Thoracic aorta (tissue), 2 donors: Measurements from ENCODE around the gene SNCAIP. TPM values are rescaled to one million over a fixed set of nuclear protein-coding genes. Genes with fewer than 3 reads are reported as not detected.

ENCODE experiments used
- ATAC-seq: fragments of 150-250 bp; one replicate; pipeline ENCODE4 v1.8.0; 2017; ENCODE audit warnings: low read depth; ENCODE audit not compliant: insufficient number of reproducible peaks, low FRiP score
- DNase-seq: peaks from one replicate; pipeline ENCODE4 v3.0.0-alpha.2; 2020; ENCODE audit warnings: low spot score
- H3K27ac ChIP-seq, 2 donors: fragments of 200-600 bp; sonication (generic); 1 replicate in 1 of 2; 2 replicates in 1 of 2; pipeline ENCODE4 v1.5.1; 2016; ENCODE audit warnings: mild to moderate bottlenecking in 2 of 2, moderate library complexity in 2 of 2
- H3K27me3 ChIP-seq: fragments of 200-600 bp; sonication (generic); replicated peaks from 2 replicates; pipeline ENCODE4 v1.6.0; 2016; ENCODE audit warnings: mild to moderate bottlenecking; ENCODE audit not compliant: insufficient read depth
- H3K36me3 ChIP-seq: fragments of 200-600 bp; sonication (generic); one replicate; pipeline ENCODE4 v1.5.1; 2016
- H3K4me1 ChIP-seq, 2 donors: fragments of 200-600 bp; sonication (generic); 1 replicate in 1 of 2; 2 replicates in 1 of 2; pipeline versions ENCODE4 v1.5.1 to v1.6.0; 2016; ENCODE audit warnings: low read depth in 2 of 2, mild to moderate bottlenecking in 1 of 2; ENCODE audit not compliant: control insufficient read depth in 1 of 2
- H3K4me3 ChIP-seq: fragments of 200-600 bp; sonication (generic); 2 replicates; pipeline ENCODE4 v1.5.1; 2016; ENCODE audit warnings: mild to moderate bottlenecking
- H3K9me3 ChIP-seq: fragments of 200-600 bp; sonication (generic); 2 replicates; pipeline ENCODE4 v1.5.1; 2016
- CTCF ChIP-seq: fragments of 200-600 bp; sonication (generic); IDR thresholded peaks from one replicate; pipeline ENCODE4 v1.5.1; 2019; ENCODE audit warnings: antibody characterized with exemption
- total RNA-seq, 2 donors: library from RNA; depleted of rRNA; stranded (reverse); fragments of >200 nt; gene quantifications; one replicate each; pipeline versions ENCODE4 v1.1.0 to v1.2.3, GENCODE V29; 2016

Gene SNCAIP
- total RNA-seq, 2 donors from 2014 or later: 4.5 to 8.5 TPM

DNA sequence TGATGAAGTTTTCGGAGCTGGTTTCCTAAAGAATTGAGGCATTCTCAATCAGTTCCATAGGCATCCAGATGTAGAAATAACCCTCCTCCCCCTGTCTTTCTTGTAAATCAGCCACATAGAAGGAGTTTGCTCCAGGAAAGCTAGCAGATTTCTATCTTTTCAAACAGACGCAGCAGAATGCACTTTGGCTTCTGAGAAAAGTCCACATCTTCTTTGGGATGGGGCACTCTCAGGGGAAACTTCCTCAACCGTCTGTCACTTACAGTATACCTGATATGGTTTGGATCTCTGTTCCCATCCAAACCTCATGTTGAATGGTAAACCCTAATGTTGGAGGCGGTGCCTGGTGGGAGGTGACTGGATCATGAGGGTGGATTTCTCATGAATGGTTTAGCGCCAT lies 94.1 kb downstream of the SNCAIP start:
- ATAC-seq: no peak
- no peak for TF ChIP-seq CTCF
- H3K9me3 ChIP-seq: no peaks in the 10 kb centered on the region

GRCh38 chr5:122408592-122409224 lies 96.7 kb downstream of the SNCAIP start:
- no peak overlapping the region for H3K4me3 ChIP-seq
- DNase-seq (no peak), ATAC-seq (no peak)
- H3K27ac ChIP-seq: no peak overlapping the region
- no peak for TF ChIP-seq CTCF
- H3K36me3 ChIP-seq: no peaks in the 10 kb centered on the region
- H3K27me3 ChIP-seq: no peaks in the 10 kb centered on the region
- no peaks in the 10 kb centered on the region for H3K9me3 ChIP-seq
- H3K4me1 ChIP-seq: no peaks in the 10 kb centered on the region

More for the DNA sequence above, 94.1 kb downstream of the SNCAIP start:
- Histone ChIP-seq H3K27ac (no peak overlapping the region), H3K4me1 (no peaks in the 10 kb centered on the region), H3K4me3 (no peak overlapping the region), H3K36me3 (no peaks in the 10 kb centered on the region), H3K27me3 (no peaks in the 10 kb centered on the region)
- DNase-seq: no peak

DNA sequence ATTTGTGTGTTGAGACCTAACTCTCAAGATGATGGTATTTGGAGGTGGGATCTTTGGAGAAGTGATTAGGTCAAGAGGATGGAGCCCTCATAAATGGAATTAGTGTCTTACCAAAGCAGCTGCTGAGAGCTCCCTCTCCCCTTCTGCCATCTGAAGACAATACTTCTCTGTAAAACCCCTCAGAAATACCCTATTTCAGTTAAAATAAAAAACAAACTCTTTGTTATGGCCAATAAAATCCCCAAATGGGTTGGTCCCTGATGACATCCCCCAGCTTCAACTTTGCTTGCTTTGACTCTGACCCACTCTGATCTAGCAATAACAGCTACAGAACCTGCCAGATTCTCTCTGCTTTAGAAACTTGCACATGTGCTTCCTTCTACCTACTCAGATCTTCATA lies 100.9 kb downstream of the SNCAIP start:
- Histone ChIP-seq H3K27ac (no peak overlapping the region), H3K36me3 (no peaks in the 10 kb centered on the region), H3K4me1 (peaks cover 2 to 5% of the 10 kb centered on the region in 2 donors), H3K4me3 (no peak overlapping the region), H3K9me3 (no peaks in the 10 kb centered on the region), H3K27me3 (no peaks in the 10 kb centered on the region)
- DNase-seq: no peak
- no peak for TF ChIP-seq CTCF
- ATAC-seq: no peak

GRCh38 chr5:122413722-122414121 lies 101.7 kb downstream of the SNCAIP start:
- no peak overlapping the region for H3K4me3 ChIP-seq
- H3K27ac ChIP-seq: no peak overlapping the region
- no peak for TF ChIP-seq CTCF
- ATAC-seq: no peak
- H3K36me3 ChIP-seq: no peaks in the 10 kb centered on the region
- no peaks in the 10 kb centered on the region for H3K27me3 ChIP-seq
- peaks cover 2 to 5% of the 10 kb centered on the region in 2 donors for H3K4me1 ChIP-seq
- no peak for DNase-seq
- no peaks in the 10 kb centered on the region for H3K9me3 ChIP-seq

DNA sequence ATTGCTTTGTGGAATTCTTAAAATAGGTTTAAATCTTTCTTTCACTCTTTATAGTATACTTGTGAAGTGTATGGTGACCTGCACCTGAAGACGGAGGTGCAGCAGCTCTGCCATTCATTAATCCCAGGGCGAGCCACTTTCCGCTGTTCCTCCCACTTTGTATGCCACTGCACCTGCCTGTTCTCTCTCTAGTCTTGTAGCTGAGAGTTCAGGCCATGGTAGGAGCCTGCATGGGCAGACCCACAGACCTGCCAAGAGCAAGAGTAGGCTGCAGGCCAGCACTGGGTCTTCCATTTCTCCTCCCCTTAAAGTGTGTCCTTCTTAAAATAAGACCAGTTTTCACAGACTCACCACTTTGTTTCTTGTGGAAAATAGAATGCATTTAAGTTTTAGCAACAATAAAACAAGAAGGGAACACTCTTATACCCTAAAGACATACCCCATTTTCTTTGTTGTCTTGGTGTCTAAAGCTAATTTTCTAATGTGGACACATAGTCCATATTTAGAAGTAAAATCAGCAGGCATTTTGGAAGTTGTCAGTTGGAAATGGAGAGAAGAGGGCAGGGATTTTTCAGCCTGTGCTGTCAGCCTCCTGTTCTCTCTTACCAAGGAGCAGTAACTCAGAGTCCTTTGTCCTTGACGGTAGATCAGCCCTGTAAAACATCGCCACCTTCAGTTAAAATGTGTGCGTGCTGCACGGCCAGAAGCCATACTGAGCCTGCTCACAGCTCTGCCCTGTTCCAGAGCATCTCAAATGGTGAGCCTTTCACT lies 103.2 kb downstream of the SNCAIP start:
- Histone ChIP-seq H3K9me3 (no peaks in the 10 kb centered on the region), H3K27ac (no peak overlapping the region), H3K4me3 (no peak overlapping the region), H3K4me1 (peaks cover 2 to 5% of the 10 kb centered on the region in 2 donors), H3K27me3 (no peaks in the 10 kb centered on the region), H3K36me3 (no peaks in the 10 kb centered on the region)
- TF ChIP-seq CTCF: peak; percentile 66
- DNase-seq (no peak), ATAC-seq (peak; percentile 77)
